Muscle layer of duodenum (tissue), 2 donors: ENCODE data around the gene DTX1.

Source experiments
- H3K27ac ChIP-seq: one replicate; pipeline ENCODE4 v1.7.0; 2013; ENCODE audit warnings: mild to moderate bottlenecking, low read length
- H3K27me3 ChIP-seq: one replicate; pipeline ENCODE4 v1.7.0; 2013; ENCODE audit warnings: low read depth, mild to moderate bottlenecking, control low read depth, low read length
- H3K36me3 ChIP-seq, 2 donors: one replicate each; pipeline ENCODE4 v1.7.0; 2013; ENCODE audit warnings: low read length in 2 of 2, control low read depth in 1 of 2, mild to moderate bottlenecking in 1 of 2; ENCODE audit not compliant: insufficient read depth in 2 of 2, control insufficient read depth in 1 of 2
- H3K4me1 ChIP-seq, 2 donors: one replicate each; pipeline ENCODE4 v1.7.0; 2013; ENCODE audit warnings: low read length in 2 of 2, mild to moderate bottlenecking in 2 of 2, control low read depth in 1 of 2, moderate library complexity in 1 of 2; ENCODE audit not compliant: insufficient read depth in 2 of 2, control insufficient read depth in 1 of 2
- H3K4me3 ChIP-seq, 2 donors: one replicate each; pipeline ENCODE4 v1.7.0; 2013; ENCODE audit warnings: low read length in 2 of 2, low read depth in 1 of 2, mild to moderate bottlenecking in 1 of 2
- H3K9me3 ChIP-seq, 2 donors: one replicate each; pipeline ENCODE4 v1.7.0; 2013; ENCODE audit warnings: low read length in 2 of 2, control low read depth in 1 of 2, mild to moderate bottlenecking in 1 of 2; ENCODE audit not compliant: control insufficient read depth in 1 of 2
- donor health status: healthy.

The DTX1 gene

DNA sequence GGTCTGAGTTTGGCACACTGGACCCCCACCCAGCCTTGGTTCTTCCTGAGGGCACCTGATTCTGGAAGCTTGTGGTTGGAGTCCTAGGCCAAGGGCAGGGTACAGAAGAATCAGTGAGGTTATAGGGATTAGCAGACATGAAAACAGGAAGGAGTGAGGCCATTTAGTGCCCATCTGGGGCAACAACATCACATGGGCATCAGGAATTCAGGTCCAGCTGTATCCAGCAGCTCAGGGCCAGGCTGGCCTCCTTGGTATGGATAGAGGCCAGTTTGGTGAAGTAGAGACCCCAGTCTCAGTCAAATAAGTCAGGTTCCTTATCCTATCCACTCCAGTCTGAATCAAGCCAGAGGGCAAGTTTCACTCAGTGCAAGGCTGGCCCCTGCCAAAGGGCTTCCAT, 42.8 kb downstream of the DTX1 start:
- Histone ChIP-seq H3K27me3 (no peaks in the 10 kb centered on the region), H3K4me1 (peaks cover 0 to 6% of the 10 kb centered on the region in 2 donors), H3K27ac (no peak overlapping the region), H3K4me3 (no peak overlapping the region), H3K36me3 (no peaks in the 10 kb centered on the region), H3K9me3 (no peaks in the 10 kb centered on the region)

- Histone ChIP-seq H3K36me3 (no peaks in the 10 kb centered on the region), H3K4me1 (peaks cover 0 to 6% of the 10 kb centered on the region in 2 donors), H3K27me3 (no peaks in the 10 kb centered on the region), H3K9me3 (no peaks in the 10 kb centered on the region), H3K27ac (no peak overlapping the region), H3K4me3 (no peak overlapping the region)
These were observed 43.2 kb downstream of the DTX1 start for GRCh38 chr12:113099764-113100163.

DNA sequence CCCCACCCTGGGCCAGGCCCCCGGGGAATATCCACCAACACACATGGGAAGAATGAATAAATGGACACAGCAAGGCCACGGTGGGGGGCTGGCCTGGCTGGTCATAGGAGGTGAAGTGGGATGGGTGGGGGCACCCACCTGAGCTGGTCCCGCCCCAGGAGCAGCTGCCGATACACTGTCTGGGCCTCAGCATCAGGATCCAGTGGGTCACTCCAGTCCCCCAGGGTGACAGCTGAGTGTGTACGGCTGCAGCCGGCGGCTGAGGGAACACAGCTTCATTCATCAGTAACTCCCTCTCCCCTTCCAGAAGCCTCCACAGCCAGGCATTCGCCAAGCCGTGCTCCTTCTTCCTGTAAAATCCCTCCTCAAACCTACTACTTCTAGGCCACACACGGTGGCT, 45.2 kb downstream of the DTX1 start:
- Histone ChIP-seq H3K4me1 (peaks cover 0 to 6% of the 10 kb centered on the region in 2 donors), H3K36me3 (no peaks in the 10 kb centered on the region), H3K27ac (no peak overlapping the region), H3K9me3 (no peaks in the 10 kb centered on the region), H3K27me3 (no peaks in the 10 kb centered on the region), H3K4me3 (no peak overlapping the region)

DNA sequence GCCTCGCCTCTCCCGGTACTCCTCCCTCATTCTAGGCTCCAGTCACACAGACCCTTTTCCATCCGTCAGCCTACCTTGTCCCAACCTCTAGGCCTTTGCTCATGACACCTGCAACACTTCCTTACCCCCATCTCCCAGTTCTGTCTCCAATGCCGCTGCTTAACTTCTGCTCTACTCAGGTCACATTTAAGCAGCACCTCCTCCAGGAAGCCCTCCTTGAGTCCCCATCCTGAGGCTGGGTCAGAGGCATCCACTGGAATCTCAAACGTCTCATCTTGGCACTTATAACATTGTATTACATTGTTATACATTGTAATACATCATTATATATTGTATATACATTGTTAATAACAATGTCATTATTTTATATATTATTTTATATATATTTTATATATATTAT, 46.3 kb downstream of the DTX1 start:
- Histone ChIP-seq H3K27me3 (no peaks in the 10 kb centered on the region), H3K9me3 (no peaks in the 10 kb centered on the region), H3K36me3 (no peaks in the 10 kb centered on the region), H3K4me3 (no peak overlapping the region), H3K27ac (no peak overlapping the region), H3K4me1 (peaks cover 0 to 6% of the 10 kb centered on the region in 2 donors)

DNA sequence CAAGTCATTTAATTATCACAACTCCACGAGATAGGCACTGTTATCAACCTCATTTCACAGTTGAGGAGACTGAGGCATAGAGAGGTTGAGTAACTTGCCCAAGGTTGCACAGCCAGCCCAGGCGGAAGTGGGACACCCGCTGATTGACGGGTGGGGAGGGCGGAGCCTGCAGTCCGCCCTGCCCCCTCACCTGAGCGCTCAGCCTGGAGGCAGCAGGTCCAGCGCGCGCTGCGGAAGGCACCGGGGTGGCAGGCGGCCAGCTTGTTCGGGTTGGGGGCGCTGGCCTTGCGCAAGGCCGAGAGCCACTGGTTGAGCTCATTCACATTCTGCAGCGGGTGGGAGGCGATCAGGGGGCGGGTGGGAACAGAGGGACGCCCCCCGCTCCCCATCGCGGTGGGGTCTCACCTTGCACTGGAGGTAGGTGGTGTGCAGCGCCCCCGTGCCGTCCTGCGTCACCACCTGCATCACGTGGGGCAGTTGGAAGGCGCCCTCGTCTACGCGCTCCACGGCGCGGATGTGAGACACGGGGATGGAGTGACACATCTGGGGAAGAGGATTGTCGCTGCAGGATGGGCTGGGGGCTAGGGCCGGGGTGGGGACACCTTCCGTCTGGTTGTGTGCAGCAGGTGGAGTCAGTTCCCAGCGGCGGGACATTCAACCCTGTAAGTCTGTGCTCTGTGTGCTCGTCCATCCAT, 47.4 kb downstream of the DTX1 start:
- H3K36me3 ChIP-seq: no peaks in the 10 kb centered on the region
- H3K9me3 ChIP-seq: no peaks in the 10 kb centered on the region
- H3K27ac ChIP-seq: no peak overlapping the region
- H3K4me3 ChIP-seq: no peak overlapping the region
- H3K4me1 ChIP-seq: peaks cover 0 to 6% of the 10 kb centered on the region in 2 donors
- H3K27me3 ChIP-seq: no peaks in the 10 kb centered on the region

DNA sequence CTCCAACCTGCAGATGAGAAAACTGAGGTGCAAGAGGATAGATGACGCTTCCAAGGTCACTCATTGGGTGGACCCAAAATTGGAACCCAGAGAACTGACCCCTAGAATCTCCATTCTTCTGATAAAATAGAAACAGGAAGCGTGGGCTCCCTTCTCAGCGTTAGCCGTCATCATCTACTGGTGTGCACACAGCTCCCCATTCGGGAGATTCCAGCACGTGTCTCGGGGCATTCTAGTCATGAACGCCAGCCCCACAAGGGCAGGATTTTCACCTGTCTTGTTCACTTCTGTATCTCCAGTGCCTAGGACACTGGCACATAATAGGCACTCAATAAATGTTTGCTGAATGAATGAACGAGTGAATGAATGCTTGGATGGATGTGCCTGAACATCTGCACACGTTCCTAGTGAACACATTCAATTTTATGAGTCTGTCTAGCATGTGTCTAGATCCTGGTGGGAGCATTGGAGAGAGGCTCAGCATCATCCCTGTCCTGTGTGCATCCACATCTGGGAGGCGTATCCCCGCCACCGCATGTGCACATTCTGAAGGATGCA, 48.5 kb downstream of the DTX1 start:
- no peaks in the 10 kb centered on the region for H3K36me3 ChIP-seq
- peaks cover 0 to 6% of the 10 kb centered on the region in 2 donors for H3K4me1 ChIP-seq
- H3K27me3 ChIP-seq: no peaks in the 10 kb centered on the region
- H3K27ac ChIP-seq: no peak overlapping the region
- H3K4me3 ChIP-seq: no peak overlapping the region
- no peaks in the 10 kb centered on the region for H3K9me3 ChIP-seq

GRCh38 chr12:113105606-113106271, 49.2 kb downstream of the DTX1 start:
- H3K27me3 ChIP-seq: no peaks in the 10 kb centered on the region

GRCh38 chr12:113106361-113106760, 49.8 kb downstream of the DTX1 start:
- H3K4me1 ChIP-seq: peaks cover 0 to 6% of the 10 kb centered on the region in 2 donors
- H3K27me3 ChIP-seq: no peaks in the 10 kb centered on the region
- H3K4me3 ChIP-seq: no peak overlapping the region
- no peak overlapping the region for H3K27ac ChIP-seq
- H3K36me3 ChIP-seq: no peaks in the 10 kb centered on the region
- no peaks in the 10 kb centered on the region for H3K9me3 ChIP-seq

More at GRCh38 chr12:113105606-113106271, 49.2 kb downstream of the DTX1 start:
- no peaks in the 10 kb centered on the region for H3K9me3 ChIP-seq
- no peak overlapping the region for H3K27ac ChIP-seq
- no peaks in the 10 kb centered on the region for H3K36me3 ChIP-seq
- H3K4me3 ChIP-seq: no peak overlapping the region
- H3K4me1 ChIP-seq: peaks cover 0 to 6% of the 10 kb centered on the region in 2 donors

DNA sequence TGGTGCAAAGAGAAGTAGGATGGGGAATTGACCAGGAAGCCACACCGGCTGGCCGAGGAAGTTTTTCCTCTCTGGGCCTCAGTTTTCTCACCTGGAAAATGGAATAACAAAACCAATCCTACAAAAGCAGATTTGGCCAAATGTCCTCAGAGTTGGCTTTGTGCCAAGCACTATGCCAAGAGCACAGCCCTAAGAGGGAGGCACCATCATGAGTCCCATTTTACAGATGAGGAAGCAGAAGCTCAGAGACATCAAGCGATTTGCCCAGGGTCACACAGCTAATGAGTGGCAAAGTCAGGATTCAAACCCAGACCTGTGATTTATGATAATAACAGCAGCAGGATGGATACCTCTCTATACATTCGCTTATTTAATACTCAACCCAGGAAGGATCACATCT, 51.8 kb downstream of the DTX1 start:
- Histone ChIP-seq H3K4me1 (peaks cover 0 to 6% of the 10 kb centered on the region in 2 donors), H3K36me3 (no peaks in the 10 kb centered on the region), H3K27ac (no peak overlapping the region), H3K27me3 (no peaks in the 10 kb centered on the region), H3K9me3 (no peaks in the 10 kb centered on the region), H3K4me3 (no peak overlapping the region)

GRCh38 chr12:113109360-113109759, 52.8 kb downstream of the DTX1 start:
- H3K4me3 ChIP-seq: no peak overlapping the region
- no peak overlapping the region for H3K27ac ChIP-seq
- no peaks in the 10 kb centered on the region for H3K4me1 ChIP-seq
- H3K36me3 ChIP-seq: no peaks in the 10 kb centered on the region
- H3K9me3 ChIP-seq: no peaks in the 10 kb centered on the region
- no peaks in the 10 kb centered on the region for H3K27me3 ChIP-seq

DNA sequence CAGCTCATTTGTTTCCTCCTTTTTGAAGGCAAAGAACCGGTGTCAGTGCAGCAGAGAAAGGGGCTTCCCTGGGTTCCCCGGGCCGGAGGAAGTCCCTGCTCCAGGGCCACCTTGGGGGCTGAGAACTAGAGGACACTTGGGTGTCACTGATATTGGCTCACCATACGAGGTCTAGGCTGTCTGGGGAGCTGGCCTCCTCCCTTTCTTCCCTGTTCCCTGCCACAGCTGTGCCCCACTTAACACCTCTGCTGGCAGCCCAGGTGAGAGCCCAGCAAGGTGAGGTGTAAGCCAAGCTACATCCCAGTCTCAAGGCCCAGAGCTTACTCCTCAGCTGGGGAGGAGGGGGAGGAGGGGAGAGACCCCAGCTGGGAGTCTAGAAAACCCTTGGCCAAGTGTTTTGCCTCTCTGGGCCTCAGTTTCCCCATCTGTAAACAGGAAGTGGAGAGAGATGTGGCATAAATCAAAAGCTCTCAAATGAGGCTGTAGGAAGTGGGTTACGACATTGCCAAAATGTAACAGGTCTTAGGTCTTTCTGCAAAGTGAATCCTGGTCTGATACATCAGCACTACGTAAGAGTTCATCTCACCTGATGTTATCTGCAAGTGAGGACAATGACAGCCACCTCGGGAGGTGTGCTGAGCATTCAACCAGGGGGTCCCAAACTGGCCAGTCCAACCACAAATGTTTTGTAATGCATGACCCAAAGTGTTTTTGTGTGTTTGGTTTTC, 53.5 kb downstream of the DTX1 start:
- Histone ChIP-seq H3K36me3 (no peaks in the 10 kb centered on the region), H3K4me1 (no peaks in the 10 kb centered on the region), H3K27ac (no peak overlapping the region), H3K4me3 (no peak overlapping the region), H3K9me3 (no peaks in the 10 kb centered on the region), H3K27me3 (no peaks in the 10 kb centered on the region)
